ENCODE data around the gene SIN3A.

- TF ChIP-seq POLR2AphosphoS5 (IDR thresholded peaks at IDR 0.05) (no peak), CTCF (IDR thresholded peaks at IDR 0.05) (no peak), POLR2A (IDR thresholded peaks at IDR 0.05) (no peak), EP300 (IDR thresholded peaks at IDR 0.05) (no peak)
Measured at GRCh38 chr15:75371486-75371885, 80.0 kb downstream of the SIN3A start.

Data from stomach (tissue), 4 donors.